Gastrocnemius medialis (tissue), 4 donors: ENCODE measurements around the gene PDE7B.

Experiments
- POLR2A ChIP-seq, 2 donors: fragments of 450-650 bp; IDR thresholded peaks; one replicate each; pipeline ENCODE4 v1.6.1; 2017; ENCODE audit warnings: antibody characterized with exemption in 2 of 2, mild to moderate bottlenecking in 2 of 2, moderate library complexity in 2 of 2
- TF ChIP-seq, protein P1 (sequence below), 5 experiments: fragments of 450-650 bp in 3 of 5; fragments of 200-600 bp in 2 of 5; sonication (generic) in 2 of 5; IDR thresholded peaks in 4 of 5; conservative IDR thresholded peaks in 1 of 5; 1 replicate in 4 of 5; 2 replicates in 1 of 5; pipeline ENCODE4 v1.5.1; 2016 to 2019; ENCODE audit warnings: antibody characterized with exemption in 5 of 5, mild to moderate bottlenecking in 3 of 5, moderate library complexity in 3 of 5

DNA sequence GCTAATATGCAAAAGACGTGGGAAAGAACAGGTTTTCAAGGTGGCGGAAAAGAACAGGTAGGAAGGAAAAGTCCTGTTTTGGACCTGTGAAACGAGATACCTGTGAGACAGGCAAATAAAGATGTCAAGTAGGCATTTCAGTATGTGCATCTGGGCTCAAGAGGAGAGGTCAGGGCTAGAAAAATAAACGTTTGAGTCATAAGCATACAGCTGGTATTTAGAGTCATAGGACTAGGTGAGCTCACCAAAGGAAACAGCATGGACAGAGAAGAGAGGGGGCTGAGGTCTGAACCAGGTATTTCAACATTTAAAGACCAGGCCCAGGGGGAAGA is 383.7 kb downstream of the PDE7B start:
- TF ChIP-seq, protein P1, sequence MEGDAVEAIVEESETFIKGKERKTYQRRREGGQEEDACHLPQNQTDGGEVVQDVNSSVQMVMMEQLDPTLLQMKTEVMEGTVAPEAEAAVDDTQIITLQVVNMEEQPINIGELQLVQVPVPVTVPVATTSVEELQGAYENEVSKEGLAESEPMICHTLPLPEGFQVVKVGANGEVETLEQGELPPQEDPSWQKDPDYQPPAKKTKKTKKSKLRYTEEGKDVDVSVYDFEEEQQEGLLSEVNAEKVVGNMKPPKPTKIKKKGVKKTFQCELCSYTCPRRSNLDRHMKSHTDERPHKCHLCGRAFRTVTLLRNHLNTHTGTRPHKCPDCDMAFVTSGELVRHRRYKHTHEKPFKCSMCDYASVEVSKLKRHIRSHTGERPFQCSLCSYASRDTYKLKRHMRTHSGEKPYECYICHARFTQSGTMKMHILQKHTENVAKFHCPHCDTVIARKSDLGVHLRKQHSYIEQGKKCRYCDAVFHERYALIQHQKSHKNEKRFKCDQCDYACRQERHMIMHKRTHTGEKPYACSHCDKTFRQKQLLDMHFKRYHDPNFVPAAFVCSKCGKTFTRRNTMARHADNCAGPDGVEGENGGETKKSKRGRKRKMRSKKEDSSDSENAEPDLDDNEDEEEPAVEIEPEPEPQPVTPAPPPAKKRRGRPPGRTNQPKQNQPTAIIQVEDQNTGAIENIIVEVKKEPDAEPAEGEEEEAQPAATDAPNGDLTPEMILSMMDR (IDR thresholded peaks at IDR 0.05 in 4 of 5, conservative IDR thresholded peaks at IDR 0.05 in 1 of 5), result no peak
- no peak for TF ChIP-seq POLR2A (IDR thresholded peaks at IDR 0.05)
